AG08395 (cell line): ENCODE data around the gene ANGEL1.

Experiments
- DNase-seq: peaks from one replicate; pipeline ENCODE4 v3.0.0; 2012; ENCODE audit warnings: mixed read lengths, low spot score

ANGEL1 gene

DNA sequence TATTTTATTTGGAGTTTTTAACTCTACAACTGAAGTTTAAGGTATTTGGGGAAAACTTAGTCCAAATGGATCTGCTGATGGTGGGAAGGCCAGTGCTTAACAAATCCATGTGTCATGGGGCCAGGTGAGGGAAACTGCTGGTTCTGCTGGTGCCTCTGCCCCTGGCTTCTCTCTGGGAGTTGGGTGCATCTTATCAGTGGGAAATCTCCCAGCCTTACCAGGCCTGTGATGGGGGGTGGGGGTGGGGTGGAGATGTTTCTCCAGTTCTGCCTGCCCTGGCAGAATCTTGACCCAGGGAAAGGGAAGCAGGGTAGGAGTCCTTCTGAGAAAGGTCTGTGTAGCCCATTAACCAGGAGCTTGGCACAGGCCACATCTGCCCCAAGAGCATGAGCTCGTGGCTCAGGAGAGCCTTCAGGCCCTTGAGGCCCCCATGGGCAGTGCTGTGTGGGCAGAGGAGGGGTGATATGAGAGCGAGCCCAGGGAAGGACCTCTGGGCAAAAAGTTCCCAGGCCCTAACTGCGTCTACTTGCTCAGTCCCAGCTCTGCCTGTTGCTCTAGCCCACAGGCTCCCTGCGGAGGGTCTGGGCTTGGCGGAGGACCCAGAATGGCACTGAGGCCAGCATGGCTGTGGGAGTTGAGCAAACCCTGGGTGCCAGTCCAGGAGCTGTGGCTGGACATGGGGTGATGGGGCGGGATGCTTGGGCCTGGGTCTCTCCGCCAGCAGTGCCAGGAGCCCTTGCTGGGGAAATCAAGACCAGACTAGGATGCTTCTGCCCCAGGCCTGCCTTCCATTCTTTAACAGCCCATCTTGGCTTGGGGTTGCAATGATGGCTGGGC lies 33.2 kb downstream of the ANGEL1 start:
- DNase-seq, result no peak

DNA sequence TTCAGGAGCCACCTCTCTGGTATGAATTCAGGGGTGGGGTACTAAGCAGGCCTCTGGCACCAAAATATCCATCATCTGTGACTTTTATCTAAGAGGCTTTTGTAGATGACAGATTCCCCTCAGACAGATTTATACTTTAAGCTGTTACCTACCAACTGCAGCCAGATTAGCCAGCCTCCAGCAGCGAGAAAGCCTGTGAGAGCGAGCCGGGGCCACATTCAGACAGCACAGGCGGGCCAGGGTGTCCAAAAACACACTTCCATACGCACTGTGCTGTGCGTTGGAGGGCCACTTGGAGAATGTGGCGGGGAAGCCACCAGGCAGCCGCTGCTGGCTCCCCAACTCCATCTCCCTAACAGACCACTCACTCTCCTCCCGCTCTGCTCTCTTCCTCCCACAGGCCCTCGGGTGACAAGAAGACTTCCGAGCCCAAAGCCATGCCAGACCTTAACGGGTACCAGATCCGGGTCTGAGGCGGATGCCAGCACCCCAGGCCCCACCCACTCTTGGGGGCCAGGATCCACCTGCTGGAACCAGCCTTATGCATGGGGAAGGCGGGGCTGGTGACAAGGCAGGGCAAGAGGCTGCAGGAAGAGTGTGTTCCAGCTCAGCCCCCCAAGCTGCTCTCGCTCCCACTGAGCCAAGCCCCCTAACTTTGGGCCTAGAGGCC lies 34.0 kb downstream of the ANGEL1 start:
- no peak for DNase-seq

DNA sequence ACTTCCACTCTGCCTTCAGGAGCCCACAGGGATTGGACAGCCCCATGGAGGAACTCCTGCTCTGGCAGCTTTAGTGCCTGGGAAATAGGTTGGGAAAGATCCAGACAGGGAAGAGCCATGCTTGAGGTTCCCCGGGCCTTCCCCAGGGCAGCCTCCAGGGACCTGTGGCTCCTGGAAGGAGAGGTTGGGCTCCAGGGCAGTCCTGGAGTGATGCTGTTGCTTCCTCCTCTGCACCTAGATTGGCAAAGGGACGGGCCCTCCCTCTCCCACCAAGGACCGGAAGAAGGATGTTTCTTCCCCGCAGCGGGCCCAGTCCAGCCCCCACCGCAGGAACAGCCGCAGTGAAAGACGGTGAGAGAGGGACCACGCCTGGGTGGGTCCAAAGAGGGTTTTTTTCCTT lies 35.0 kb downstream of the ANGEL1 start:
- DNase-seq, result no peak

DNA sequence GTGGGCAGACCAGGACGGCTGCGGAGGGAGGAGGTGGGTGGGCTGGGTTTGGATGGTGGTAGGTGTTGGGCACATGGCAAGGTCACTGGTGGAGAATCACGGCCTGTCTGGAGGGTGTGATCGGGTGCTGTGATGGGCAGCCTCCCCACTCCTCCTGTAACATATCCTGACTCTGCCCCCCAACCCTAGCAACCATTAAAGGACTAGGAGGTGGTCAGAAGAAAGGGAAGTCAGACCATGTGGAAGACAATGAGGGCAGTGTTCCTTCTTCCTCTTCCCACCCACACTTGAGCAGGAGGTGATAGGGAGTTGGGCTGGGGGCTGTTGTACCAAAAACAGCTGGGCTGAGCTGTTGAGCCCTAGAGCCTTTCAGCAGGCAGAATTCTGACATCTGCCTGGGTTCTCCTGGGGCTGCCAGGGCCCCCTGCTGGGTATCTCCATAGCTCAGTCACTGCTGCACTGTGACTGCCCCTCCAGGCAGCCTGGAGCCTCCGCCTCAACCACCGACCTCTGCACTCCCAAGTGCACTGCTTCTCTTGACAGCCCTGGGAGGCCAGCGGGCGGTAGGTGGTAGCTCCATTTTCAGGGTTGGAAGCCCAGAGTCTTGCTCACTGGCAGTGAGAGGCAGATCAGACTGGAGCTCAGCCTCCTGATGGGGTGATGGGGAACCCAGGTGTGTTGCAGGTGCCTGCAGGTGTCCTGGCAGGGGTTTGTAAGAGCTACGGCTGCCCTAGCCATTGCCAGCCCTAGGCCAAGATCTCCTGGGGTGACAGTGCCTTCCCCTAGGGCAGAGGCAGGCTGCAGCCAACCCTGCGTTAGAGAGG lies 36.0 kb downstream of the ANGEL1 start:
- DNase-seq, result no peak

DNA sequence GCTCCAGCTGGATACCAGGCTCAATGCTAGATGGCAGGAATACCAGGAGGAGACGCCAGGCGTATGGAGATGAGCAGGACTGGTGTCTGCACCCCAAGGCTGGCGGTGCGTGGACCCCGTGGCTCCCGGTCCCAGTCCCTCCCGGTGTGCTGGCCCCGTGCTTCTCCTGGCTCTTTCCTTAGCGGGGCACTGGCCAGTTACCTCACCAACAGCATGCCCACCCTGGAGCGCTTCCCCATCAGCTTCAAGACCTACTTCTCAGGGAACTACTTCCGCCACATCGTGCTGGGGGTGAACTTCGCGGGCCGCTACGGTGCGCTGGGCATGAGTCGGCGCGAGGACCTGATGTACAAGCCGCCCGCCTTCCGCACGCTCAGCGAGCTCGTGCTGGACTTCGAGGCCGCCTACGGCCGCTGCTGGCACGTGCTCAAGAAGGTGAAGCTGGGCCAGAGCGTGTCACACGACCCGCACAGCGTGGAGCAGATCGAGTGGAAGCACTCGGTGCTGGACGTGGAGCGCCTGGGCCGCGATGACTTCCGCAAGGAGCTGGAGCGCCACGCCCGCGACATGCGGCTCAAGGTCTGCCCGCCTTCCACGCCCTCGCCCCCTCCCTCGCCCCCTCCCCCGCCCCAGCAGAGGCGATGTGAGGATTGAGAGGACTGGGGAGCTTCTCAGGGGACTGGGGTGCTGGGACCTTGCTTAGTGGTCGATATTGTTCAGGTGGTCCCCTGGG lies 36.8 kb downstream of the ANGEL1 start:
- no peak for DNase-seq

DNA sequence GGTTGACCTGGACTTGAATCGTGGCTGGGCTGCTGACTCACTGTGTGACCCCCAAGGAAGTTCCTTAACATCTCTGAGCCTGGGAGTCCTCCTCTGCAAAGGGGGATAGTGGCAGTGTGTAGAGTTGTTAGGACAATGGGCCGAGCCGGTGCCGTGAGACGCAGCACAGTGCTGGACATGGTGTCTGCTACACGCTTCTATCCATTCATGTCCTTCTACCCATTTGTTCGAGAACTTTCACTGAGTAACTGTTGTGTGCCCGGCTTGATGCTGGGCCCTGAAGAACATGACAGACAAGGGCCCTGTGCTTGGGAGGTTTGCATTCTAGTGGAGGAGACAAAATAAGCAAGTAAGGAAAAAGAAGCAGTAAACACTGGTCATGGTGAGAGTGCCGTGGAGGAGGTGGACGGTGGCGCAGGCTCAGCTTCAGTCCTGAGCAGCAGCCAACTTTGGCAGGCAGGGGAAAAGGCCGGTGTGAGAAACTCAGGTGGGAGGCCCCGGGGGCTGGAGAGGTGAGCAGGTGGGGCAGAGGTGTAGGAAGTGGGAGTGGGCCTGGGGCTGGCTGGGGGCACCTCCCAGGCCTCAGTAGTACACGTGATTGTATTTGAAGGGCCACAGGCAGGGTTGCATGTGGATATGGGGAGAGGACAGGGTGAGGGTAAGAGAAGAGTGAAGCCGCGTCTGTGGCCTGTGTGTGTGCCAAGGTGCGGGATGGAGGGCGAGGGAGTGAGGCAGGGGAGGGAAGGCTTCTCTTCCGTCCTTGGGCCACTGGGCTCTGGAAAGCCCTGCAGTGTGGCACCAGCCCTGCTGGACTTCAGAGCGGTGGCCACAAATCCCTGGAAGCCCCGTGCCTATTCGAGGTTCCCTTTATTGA lies 37.6 kb downstream of the ANGEL1 start:
- DNase-seq, result no peak

DNA sequence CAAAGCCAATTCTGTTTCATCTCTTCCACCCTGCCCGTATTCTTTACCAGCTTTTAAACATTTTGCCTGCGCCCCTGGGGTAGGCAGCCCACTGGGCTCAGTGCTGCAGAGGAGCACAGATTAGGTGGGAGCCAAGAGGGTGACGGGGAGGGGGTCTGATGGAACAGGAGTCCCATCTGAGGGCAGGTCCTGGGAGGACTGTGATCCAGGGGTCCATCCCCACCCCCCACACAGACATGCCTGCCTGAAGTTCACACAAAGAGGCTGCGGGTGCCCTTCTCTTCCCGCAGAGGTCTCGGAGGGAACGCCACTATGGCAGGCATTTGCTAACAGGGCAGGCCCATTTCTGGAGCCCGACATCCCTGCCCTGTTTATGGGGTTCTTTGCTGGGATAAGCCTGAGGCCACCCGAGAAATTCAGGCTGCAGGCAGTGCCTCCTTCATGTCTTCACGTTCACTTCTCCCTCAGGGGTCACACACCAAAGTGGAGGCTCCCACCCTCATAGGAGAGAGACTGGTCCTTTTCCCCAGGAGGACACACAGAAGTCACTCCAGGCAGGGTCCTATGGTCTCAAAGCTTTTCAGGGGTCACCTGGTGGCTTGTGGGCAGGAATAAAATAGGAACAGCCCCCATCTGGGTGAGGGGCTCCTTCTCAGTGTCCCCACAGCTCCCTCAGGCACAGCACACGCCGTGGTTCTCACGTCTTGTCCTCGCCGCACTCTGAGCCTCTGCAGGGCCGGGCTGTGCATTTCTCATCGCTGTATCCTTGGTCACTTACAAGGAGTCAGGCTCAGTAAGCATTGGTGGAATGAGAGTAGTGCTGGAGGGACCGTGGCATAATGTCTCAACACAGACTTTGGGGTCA lies 38.5 kb downstream of the ANGEL1 start:
- DNase-seq, result no peak

DNA sequence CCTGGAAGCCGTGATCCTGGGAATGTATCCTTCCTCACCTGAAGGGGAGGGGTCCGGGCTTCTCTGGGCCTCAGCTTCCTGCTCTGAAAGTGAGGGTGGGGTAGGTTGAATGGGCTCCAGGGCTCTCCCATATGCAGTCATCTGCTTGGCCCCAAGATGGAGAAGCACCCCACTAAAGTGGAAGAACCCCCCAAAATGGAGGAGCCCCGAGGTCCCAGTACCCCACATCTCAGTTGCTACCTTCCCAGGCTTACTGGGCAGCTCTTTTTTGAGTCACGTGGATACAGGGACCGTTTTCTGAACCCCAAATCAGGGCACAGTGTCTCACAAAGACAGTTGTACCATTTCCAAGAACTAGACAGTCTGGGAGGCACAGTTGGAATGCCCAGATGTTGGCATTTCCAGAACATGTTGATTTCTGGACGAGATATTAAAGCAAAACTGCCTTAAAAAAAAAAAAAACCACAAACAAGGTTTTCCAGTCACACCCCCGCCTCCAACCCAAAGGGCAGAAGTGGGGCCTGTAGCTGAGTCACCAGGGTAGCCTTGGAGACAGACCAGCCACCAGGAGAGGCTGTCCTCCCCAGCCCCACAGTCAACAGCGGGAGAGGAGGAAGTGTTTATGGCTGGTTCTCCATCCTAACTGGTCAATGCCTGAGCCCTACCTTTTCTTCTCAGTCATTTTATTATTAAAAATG lies 39.3 kb downstream of the ANGEL1 start:
- peak; percentile 94 for DNase-seq

DNA sequence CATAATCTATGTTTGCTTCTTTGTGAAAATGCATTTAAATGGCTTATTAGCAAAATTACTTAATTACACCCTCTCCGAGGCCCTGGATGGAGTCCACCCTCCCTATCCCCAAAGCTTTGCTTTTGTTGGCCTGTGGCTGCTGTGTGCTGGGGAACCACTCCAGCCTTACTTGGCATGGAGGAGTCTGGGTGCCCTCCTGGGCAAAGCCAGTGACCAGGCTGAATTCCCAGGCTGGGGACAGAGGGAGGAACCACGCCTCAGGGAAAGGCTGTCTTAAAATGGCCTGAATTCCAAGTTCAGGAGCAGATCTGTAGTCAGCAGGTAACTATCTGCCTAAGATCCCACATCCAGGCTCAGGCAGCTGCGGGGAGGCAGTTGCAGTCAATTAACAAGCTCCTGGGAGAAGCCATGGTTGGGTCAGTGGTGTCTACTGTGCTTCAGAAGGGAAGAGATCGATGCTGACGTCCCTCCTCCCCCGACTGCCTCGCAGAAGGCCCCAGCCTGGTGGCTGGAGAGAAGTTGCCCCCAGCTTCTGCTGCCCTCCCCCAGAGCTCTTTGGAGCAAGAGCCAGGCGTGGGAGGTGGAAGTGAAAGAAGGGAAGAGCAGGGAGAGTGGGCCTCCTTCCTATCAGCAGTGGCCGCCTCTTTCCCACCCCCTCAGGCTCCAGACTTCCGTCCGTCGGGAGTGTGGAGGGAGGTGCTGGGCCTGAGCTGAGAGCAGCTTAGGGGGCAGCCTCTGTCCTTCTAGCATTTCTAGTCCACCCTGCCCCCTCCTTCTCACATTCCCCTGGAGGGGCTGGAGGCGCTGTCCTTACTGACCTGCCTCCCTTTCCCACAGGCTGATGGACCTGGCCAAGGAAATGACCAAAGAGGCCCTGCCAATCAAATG lies 40.1 kb downstream of the ANGEL1 start:
- DNase-seq, result no peak

DNA sequence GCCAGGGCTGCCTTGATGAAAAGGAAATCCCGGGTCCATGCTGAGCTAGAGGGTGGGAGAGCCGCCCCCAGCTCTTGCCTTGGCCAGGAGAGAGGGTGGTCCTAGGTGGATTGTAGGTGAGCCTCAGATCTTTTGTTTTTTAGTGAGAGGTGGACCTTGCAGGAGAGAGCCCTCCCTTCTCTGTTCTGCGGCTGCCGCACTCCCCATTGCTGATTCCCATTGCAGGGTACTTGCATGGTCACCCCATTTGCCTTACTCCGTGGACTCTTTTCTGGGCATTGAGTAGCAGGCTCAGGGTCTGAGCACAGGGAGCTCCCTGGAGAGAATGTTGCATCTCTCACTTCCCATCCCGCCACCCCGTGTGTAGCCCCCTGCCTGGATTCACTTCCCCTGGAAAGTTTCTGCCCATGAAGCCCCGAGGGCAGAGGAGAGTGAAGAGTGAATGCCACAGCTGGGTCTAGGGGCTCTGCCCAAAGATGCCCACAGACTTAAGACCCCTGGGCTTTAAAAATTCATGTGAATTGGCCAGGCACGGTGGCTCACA lies 41.2 kb downstream of the ANGEL1 start:
- no peak for DNase-seq

DNA sequence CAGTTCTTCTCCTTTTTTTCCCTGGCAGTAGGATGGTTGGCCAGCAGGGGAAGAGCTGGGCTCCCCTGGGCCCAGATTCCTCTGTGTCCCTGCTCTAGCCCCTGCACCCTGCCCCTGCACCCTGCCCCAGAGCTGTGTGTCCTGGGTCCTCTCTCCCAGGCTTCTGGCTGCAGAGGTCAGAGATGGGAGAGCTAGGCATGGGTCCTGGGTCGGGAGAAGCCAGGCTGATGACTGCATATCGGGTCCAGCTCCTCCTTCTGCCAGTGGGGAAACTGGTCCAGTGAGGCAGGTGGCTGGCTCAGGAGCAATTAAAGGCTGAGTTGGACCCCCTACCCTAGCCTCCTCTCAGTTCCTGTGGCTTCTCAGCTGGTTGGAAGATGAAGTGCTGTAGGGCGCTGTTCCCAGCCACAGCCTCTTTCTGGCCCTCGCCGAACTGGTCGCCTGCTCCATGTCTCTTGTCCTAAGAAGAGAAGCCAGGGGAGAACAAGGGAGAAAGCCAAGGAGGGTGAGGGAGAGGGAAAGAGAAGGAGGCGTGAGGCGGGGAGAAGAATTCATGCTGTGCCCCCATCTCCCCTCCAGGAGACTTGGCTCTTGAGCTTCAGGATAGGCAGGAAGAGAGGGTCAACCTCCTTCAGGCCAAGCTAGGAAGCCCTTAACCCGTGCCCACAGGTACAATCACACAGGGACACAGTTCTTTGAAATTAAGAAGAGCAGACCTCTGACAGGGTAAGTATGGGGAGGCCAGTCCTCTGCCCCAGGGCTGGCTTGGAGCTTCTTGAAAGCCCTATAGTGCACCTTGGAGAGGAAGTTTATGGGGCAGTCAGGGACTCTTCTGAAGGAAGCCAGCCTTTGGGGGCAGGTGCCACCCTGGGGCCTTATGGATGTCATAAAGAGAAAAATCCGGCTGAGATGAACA lies 41.9 kb downstream of the ANGEL1 start:
- no peak for DNase-seq

DNA sequence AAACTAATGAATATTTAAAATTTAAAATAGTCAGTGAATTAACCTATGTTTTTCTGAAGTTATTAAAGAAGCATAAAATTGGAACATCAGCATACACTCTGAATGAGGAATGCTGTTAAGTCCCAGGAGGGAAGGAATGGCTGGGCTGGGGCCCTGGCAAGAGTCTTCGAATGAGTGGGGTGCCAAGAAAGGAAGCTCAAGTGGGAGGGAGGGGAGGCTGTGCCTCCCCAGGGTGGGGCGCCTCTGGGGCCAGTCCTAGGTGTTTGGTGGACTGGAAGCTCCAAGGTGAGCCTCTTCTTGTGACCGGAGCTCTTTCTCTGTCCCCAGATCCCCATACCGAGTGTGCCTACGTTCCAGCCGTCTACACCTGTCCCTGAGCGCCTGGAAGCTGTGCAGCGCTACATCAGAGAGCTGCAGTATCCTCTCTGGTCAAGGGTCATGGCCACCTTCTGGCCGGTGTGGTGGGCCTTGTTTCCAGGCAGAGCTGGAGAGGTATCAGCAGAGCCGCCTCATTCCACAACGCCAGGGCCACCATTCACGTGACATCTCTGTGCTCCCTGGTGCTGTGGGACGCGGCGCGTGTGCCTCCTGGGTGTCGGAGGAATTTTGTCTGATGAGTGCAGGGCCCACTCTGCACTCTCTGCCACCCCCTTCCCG lies 42.9 kb downstream of the ANGEL1 start:
- DNase-seq, result no peak

DNA sequence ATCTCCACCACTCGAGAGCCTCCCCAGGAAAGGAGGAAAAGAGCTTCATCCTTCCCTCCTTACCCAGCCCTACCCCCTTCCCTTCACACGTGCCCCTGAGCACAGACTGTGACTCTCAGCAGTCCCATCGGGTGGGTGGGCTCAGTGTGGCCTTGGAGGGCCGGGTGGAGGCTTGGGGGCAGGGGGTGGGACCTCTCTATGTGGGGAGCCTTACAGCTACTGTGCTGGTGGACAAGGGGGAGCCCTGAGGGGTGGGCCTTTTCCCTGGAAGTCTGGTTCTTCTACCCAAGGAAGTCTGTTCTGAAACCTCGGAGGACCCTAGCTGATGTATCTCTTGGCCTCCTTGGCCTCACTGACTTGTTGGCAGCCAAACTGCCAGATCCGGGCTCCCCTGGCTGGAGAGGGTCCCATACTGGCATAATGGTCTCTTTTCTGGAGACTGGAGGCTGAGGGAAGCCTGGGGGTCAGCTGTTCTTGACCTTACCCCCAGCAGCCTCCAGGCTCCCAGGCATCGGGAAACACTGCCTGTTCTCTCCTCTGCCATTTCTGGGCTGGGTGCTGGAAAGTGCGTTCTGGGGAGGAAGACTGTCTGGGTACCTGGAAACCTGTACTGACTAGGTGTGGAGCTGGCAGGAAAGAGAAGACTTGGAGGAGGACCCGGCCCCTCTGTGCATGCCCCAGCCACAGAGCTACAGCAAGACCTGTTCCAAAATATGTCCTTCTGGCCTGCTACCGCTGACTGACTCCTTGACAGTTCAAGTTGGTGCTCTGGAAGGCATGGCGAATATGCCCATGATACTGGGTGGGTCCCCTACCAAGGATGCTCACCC lies 43.8 kb downstream of the ANGEL1 start:
- no peak for DNase-seq

DNA sequence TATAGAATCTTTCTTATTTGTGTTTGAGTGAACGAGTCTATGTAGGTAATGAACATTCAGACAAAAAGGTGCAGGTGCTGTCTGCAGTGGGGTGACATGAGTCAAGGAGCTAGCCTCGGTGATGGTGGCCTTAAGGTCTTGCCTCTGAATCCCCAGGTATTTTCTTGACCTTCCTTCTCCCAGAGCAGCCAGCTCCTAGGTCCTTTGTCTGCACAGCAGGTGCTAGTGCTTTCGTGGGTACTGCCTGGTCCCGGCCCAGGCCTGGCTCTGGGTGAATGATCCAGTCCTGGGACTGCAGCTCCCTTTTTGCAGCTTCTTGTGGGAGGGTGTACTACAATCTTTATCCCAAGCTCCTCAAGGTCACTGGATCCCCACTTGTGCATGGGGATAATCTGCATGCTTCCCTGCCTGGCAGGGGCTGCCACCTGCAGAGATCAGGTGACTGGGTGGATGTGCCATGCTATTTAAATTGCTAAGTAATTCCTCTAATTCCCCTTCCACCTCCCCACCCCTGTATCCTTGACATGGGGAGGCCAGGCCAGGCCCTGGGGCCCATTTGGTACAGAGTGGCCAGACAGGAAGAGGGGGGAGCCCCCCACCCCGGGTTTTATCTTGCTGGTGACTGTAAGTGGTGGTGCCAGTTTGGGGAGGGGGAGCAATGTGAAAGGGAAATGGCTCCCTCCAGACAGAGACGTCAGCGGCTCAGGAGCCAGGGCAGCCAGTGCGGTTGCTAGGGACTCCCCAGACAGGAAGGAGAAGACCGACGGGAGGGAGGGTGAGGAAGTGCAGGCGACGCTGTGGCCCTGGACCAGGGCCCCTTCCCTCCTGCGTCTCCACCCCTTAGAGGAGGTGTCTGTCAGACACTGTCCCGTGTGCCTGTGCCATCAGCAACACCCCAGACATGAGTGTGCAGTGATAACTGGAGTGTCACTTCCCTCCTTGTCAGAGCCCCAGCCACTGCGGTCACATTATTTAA lies 44.7 kb downstream of the ANGEL1 start:
- DNase-seq, result no peak
